Endothelial cell of umbilical vein (primary cell): ENCODE results near the gene ARL2BP. TPM values are rescaled to one million over a fixed set of nuclear protein-coding genes. Genes with fewer than 3 reads are reported as not detected.

Experiments
- BruUV-seq: library from RNA; stranded (reverse); fragments of 400-500 nt; replicated peaks from 2 replicates; lab custom pipeline; 2021; lab: Mats Ljungman, UMichigan
- CTCF ChIA-PET: fragments of 300-600, 350-600 bp; sonication (Branson Sonifier 250); formaldehyde crosslinking; loops from one replicate; lab custom pipeline; 2021; ENCODE audit warnings: antibody characterized with exemption, inconsistent platforms; lab: Charles Lee
- POLR2A ChIA-PET: fragments of 300-600, 350-600 bp; sonication (Branson Sonifier 250); formaldehyde crosslinking; loops from one replicate; lab custom pipeline; 2021; ENCODE audit warnings: antibody characterized with exemption, inconsistent platforms; lab: Charles Lee
- DNase-seq: peaks from one replicate; pipeline ENCODE4 v3.0.0-alpha.2; 2011; ENCODE audit warnings: low read depth, low spot score
- FAIRE-seq: peaks from 2 replicates; lab custom pipeline; 2011; peaks lifted over from hg19 to GRCh38; lab: Jason Lieb, UNC
- H2AFZ ChIP-seq: 2 replicates; pipeline ENCODE4 v1.6.0; 2012; ENCODE audit warnings: low read depth, low read length, control low read depth, inconsistent platforms
- H3K27ac ChIP-seq: 2 replicates; pipeline ENCODE4 v1.5.1; 2011; ENCODE audit warnings: low read depth, mild to moderate bottlenecking, control low read depth, low read length, moderate library complexity; ENCODE audit not compliant: insufficient read depth
- H3K27me3 ChIP-seq, 2 experiments: 2 replicates each; pipeline versions ENCODE4 v1.6.0 to v1.6.1; 2011; ENCODE audit warnings: low read length in 2 of 2, mixed read lengths in 1 of 2; ENCODE audit not compliant: control insufficient read depth in 2 of 2, insufficient read depth in 2 of 2
- H3K36me3 ChIP-seq, 2 experiments: 2 replicates in 1 of 2; 3 replicates in 1 of 2; pipeline ENCODE4 v1.5.1; 2011; ENCODE audit warnings: low read length in 2 of 2, mild to moderate bottlenecking in 1 of 2, moderate library complexity in 1 of 2; ENCODE audit not compliant: control insufficient read depth in 2 of 2, insufficient read depth in 2 of 2; ENCODE audit errors: extremely low read depth in 1 of 2
- H3K4me1 ChIP-seq: 3 replicates; pipeline ENCODE4 v1.5.1; 2011; ENCODE audit warnings: mild to moderate bottlenecking, low read length; ENCODE audit not compliant: control insufficient read depth, insufficient read depth; ENCODE audit errors: extremely low read depth
- H3K4me2 ChIP-seq: 2 replicates; pipeline ENCODE4 v1.6.1; 2011; ENCODE audit warnings: low read length, control low read depth, mixed read lengths; ENCODE audit not compliant: insufficient read depth
- H3K4me3 ChIP-seq, 3 experiments: fragments of 200-600 bp in 1 of 3; sonication (generic), shearing (Covaris generic) in 1 of 3; replicated peaks in 1 of 3; 2 replicates each; pipeline ENCODE4 v1.5.1; 2011 to 2016; ENCODE audit warnings: control low read depth in 3 of 3, low read length in 3 of 3, mild to moderate bottlenecking in 2 of 3, inconsistent platforms in 1 of 3, low read depth in 1 of 3, moderate library complexity in 1 of 3; ENCODE audit not compliant: insufficient read depth in 1 of 3
- H3K79me2 ChIP-seq: 2 replicates; pipeline ENCODE4 v1.6.0; 2012; ENCODE audit warnings: low read length, inconsistent platforms; ENCODE audit not compliant: control insufficient read depth, insufficient read depth
- H3K9ac ChIP-seq: replicated peaks from 2 replicates; pipeline ENCODE3; 2011; ENCODE audit warnings: low read length, control low read depth; ENCODE audit not compliant: insufficient read depth; ENCODE audit errors: extremely low read depth
- H3K9me1 ChIP-seq: replicated peaks from 3 replicates; pipeline ENCODE4 v1.6.0; 2011; ENCODE audit warnings: mild to moderate bottlenecking, low read length; ENCODE audit not compliant: control insufficient read depth, insufficient read depth; ENCODE audit errors: extremely low read depth
- H3K9me3 ChIP-seq: replicated peaks from 2 replicates; pipeline ENCODE4 v1.5.1; 2012; ENCODE audit warnings: low read length, inconsistent platforms; ENCODE audit not compliant: control insufficient read depth, insufficient read depth
- H4K20me1 ChIP-seq: replicated peaks from 2 replicates; pipeline ENCODE3; 2011; ENCODE audit warnings: mild to moderate bottlenecking, low read length; ENCODE audit not compliant: control insufficient read depth, insufficient read depth; ENCODE audit errors: extremely low read depth
- CTCF ChIP-seq, 2 donors: IDR thresholded peaks; 1 replicate in 1 of 2; 2 replicates in 1 of 2; pipeline ENCODE4 v1.5.1; 2011; ENCODE audit warnings: low read length in 2 of 2, mild to moderate bottlenecking in 2 of 2, moderate library complexity in 2 of 2, control low read depth in 1 of 2, inconsistent platforms in 1 of 2, low read depth in 1 of 2; ENCODE audit not compliant: insufficient read depth in 1 of 2; ENCODE audit errors: extremely low read depth in 1 of 2
- EZH2 ChIP-seq: IDR thresholded peaks from 2 replicates; pipeline ENCODE4 v1.6.1; 2012; ENCODE audit warnings: borderline replicate concordance, low read depth, mild to moderate bottlenecking, moderate library complexity, low read length, inconsistent platforms; ENCODE audit not compliant: severe bottlenecking
- FOS ChIP-seq: IDR thresholded peaks from 2 replicates; pipeline ENCODE4 v1.6.1; 2011; ENCODE audit warnings: mild to moderate bottlenecking, low read length, moderate library complexity, borderline replicate concordance; ENCODE audit not compliant: insufficient read depth
- GATA2 ChIP-seq: IDR thresholded peaks from 2 replicates; pipeline ENCODE4 v1.7.0; 2011; ENCODE audit warnings: low read depth, mild to moderate bottlenecking, moderate library complexity, mixed read lengths, low read length; ENCODE audit not compliant: insufficient read length, insufficient read depth
- JUN ChIP-seq: IDR thresholded peaks from 2 replicates; pipeline ENCODE4 v1.6.1; 2011; ENCODE audit warnings: borderline replicate concordance, low read depth; ENCODE audit not compliant: insufficient read length, insufficient read depth
- MAX ChIP-seq: IDR thresholded peaks from 2 replicates; pipeline ENCODE4 v1.6.1; 2011; ENCODE audit not compliant: insufficient read depth, insufficient read length
- MYC ChIP-seq: IDR thresholded peaks from one replicate; pipeline ENCODE4 v1.6.1; 2011; ENCODE audit warnings: mild to moderate bottlenecking, low read depth, low read length
- POLR2A ChIP-seq: IDR thresholded peaks from 2 replicates; pipeline ENCODE4 v1.6.1; 2012; ENCODE audit warnings: low read depth, mild to moderate bottlenecking, control low read depth, low read length
- POLR2AphosphoS5 ChIP-seq: IDR thresholded peaks from 2 replicates; pipeline ENCODE4 v1.6.1; 2012; ENCODE audit warnings: low read depth, mild to moderate bottlenecking, control low read depth, low read length, moderate library complexity; ENCODE audit not compliant: insufficient read depth
- dilution Hi-C: fragments of 300-500 bp; cut with MboI; formaldehyde crosslinking; loops from one replicate; pipeline ENCODE4 v1.15.0; 2019; ENCODE audit warnings: low sequenced_read_pairs; ENCODE audit not compliant: extremely low pct_ligation_motif_present
- intact Hi-C: fragments of 100-400 bp; cut with micrococcal nuclease; formaldehyde crosslinking; loops from one replicate; pipeline ENCODE4 v1.10.0; 2022
- polyA plus RNA-seq, 4 experiments: library from polyadenylated mRNA; depleted of rRNA in 3 of 4; stranded (reverse) in 3 of 4; unstranded in 1 of 4; fragments of >200 nt; gene quantifications; 2 replicates each; pipeline versions ENCODE4 v1.2.1 to v1.2.3, GENCODE V29; 2011 to 2012; ENCODE audit warnings: missing spikeins in 1 of 4
- total RNA-seq: library from RNA; stranded (reverse); gene quantifications from 2 replicates; pipeline ENCODE4 v1.2.3, GENCODE V29; 2021

ARL2BP gene
- total and polyA plus RNA-seq, 2 donors (not counting 3 experiments of a cell fraction or from before 2014, with no cell fraction given) = 80.4 to 111 TPM

GRCh38 chr16:57284952-57285363 lies 39.9 kb downstream of the ARL2BP start:
- DNase-seq = no peak
- no peak for TF ChIP-seq CTCF (IDR thresholded peaks at IDR 0.05; ENCODE audit: extremely low read depth in 1 of 2, insufficient read depth in 1 of 2, low read depth in 1 of 2, low read length in 2 of 2)
- TF ChIP-seq MAX = no peak
- no peak for TF ChIP-seq POLR2AphosphoS5
- no peak for TF ChIP-seq EZH2
- TF ChIP-seq GATA2 = no peak
- TF ChIP-seq FOS = no peak
- TF ChIP-seq MYC = no peak
- TF ChIP-seq POLR2A = no peak
- TF ChIP-seq JUN = no peak
- Histone ChIP-seq H3K9me1 (no peaks in the 10 kb centered on the region), H3K36me3 (no peaks in the 10 kb centered on the region), H3K27me3 (no peaks in the 10 kb centered on the region), H4K20me1 (no peaks in the 10 kb centered on the region), H3K9ac (peak overlapping the region; percentile 8), H3K79me2 (no peaks in the 10 kb centered on the region), H3K4me3 (peak overlapping the region in 2 of 3 experiments; percentile 16 to 38), H3K4me1 (peaks cover 14% of the 10 kb centered on the region), H3K9me3 (no peaks in the 10 kb centered on the region), H3K4me2 (peak overlapping the region; percentile 58), H2AFZ (peak overlapping the region; percentile 85), H3K27ac (no peak overlapping the region)
- ChIA-PET CTCF (interaction anchor here (1.1 to 1.5 kb wide), 2 partner anchors 15 to 40 kb away, joined by 3 to 4 read pairs; partner anchors contain the start of gene ARL2BP), POLR2A (no interaction called here)
- no TSS peak for BruUV-seq
- no peak for FAIRE-seq
- intact Hi-C loops = loop anchor here (2.0 to 5.0 kb wide), 3 partner anchors 18 to 98 kb away; partner anchors contain the start of genes ARL2BP, PSME3IP1 and RSPRY1
- dilution Hi-C loops = no loop called here
